Gastroesophageal sphincter (tissue), 3 donors: ENCODE results near the gene LILRB3.
"Not testable (repeated sequence)": the region's sequence is repeated elsewhere in the genome, so short reads cannot be mapped to it uniquely, and the experiment has no call there.

ENCODE experiments used
- EP300 ChIP-seq: sonication (generic); formaldehyde crosslinking; IDR thresholded peaks from one replicate; pipeline ENCODE4 v1.6.1; 2017; ENCODE audit warnings: antibody characterized with exemption, mild to moderate bottlenecking
- POLR2A ChIP-seq, 2 donors: fragments of 450-650 bp; IDR thresholded peaks; one replicate each; pipeline ENCODE4 v1.6.1; 2017; ENCODE audit warnings: antibody characterized with exemption in 2 of 2, mild to moderate bottlenecking in 2 of 2, moderate library complexity in 1 of 2
- POLR2AphosphoS5 ChIP-seq: sonication (generic); formaldehyde crosslinking; IDR thresholded peaks from one replicate; pipeline ENCODE4 v1.6.1; 2017; ENCODE audit warnings: antibody characterized with exemption
- TF ChIP-seq, protein P1 (sequence below), 4 experiments: fragments of 200-600 bp in 2 of 4; fragments of 450-650 bp in 2 of 4; sonication (generic) in 1 of 4; IDR thresholded peaks; one replicate each; pipeline ENCODE4 v1.5.1; 2017 to 2019; ENCODE audit warnings: antibody characterized with exemption in 4 of 4, mild to moderate bottlenecking in 2 of 4, moderate library complexity in 2 of 4

DNA sequence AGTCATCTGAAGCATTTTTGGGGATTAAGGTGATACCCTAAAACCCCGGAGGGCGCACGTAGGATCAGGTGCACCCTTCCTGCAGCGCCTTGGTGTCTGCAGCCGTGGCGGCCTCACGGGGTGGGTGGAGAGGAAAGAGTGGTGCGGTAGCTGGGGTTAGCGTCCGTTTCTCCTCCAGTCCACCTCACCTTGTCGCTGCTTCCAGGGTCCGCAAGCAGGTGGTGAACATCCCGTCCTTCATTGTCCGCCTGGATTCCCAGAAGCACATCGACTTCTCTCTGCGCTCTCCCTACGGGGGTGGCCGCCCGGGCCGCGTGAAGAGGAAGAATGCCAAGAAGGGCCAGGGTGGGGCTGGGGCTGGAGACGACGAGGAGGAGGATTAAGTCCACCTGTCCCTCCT, 15.6 kb downstream of the LILRB3 start:
- TF ChIP-seq, protein P1, sequence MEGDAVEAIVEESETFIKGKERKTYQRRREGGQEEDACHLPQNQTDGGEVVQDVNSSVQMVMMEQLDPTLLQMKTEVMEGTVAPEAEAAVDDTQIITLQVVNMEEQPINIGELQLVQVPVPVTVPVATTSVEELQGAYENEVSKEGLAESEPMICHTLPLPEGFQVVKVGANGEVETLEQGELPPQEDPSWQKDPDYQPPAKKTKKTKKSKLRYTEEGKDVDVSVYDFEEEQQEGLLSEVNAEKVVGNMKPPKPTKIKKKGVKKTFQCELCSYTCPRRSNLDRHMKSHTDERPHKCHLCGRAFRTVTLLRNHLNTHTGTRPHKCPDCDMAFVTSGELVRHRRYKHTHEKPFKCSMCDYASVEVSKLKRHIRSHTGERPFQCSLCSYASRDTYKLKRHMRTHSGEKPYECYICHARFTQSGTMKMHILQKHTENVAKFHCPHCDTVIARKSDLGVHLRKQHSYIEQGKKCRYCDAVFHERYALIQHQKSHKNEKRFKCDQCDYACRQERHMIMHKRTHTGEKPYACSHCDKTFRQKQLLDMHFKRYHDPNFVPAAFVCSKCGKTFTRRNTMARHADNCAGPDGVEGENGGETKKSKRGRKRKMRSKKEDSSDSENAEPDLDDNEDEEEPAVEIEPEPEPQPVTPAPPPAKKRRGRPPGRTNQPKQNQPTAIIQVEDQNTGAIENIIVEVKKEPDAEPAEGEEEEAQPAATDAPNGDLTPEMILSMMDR (IDR thresholded peaks at IDR 0.05): not testable (repeated sequence)
- TF ChIP-seq POLR2A (IDR thresholded peaks at IDR 0.05); POLR2AphosphoS5; EP300: not testable (repeated sequence)
